Brain pericyte (primary cell): Measurements from ENCODE around the gene GNB1L.

ENCODE experiments used
- DNase-seq: peaks from one replicate; pipeline ENCODE4 v3.0.0-alpha.2; 2012; ENCODE audit warnings: low read depth, low spot score

GNB1L gene

GRCh38 chr22:19750507-19751490 is 103.9 kb downstream of the GNB1L start:
- DNase-seq: no peak

- no peak for DNase-seq
Measured at GRCh38 chr22:19749876-19750275, 104.8 kb downstream of the GNB1L start.

GRCh38 chr22:19748991-19749664 is 105.5 kb downstream of the GNB1L start:
- no peak for DNase-seq

GRCh38 chr22:19748139-19748538 is 106.5 kb downstream of the GNB1L start:
- DNase-seq: no peak

GRCh38 chr22:19747551-19747950 is 107.1 kb downstream of the GNB1L start:
- DNase-seq: no peak

GRCh38 chr22:19746726-19747125 is 107.9 kb downstream of the GNB1L start:
- no peak for DNase-seq

GRCh38 chr22:19745155-19746101 is 109.2 kb downstream of the GNB1L start:
- DNase-seq: no peak

- DNase-seq: no peak
Measured at GRCh38 chr22:19744350-19745006, 110.2 kb downstream of the GNB1L start.

GRCh38 chr22:19743651-19744050 is 111.0 kb downstream of the GNB1L start:
- no peak for DNase-seq

GRCh38 chr22:19743081-19743480 is 111.6 kb downstream of the GNB1L start:
- no peak for DNase-seq

GRCh38 chr22:19742160-19743066 is 112.3 kb downstream of the GNB1L start:
- DNase-seq: no peak

GRCh38 chr22:19741053-19741452 is 113.6 kb downstream of the GNB1L start:
- no peak for DNase-seq

GRCh38 chr22:19740586-19740985 is 114.1 kb downstream of the GNB1L start:
- no peak for DNase-seq

GRCh38 chr22:19739911-19740449 is 114.7 kb downstream of the GNB1L start:
- no peak for DNase-seq

- no peak for DNase-seq
Measured at GRCh38 chr22:19739448-19739895, 115.2 kb downstream of the GNB1L start.

GRCh38 chr22:19738664-19739447 is 115.8 kb downstream of the GNB1L start:
- DNase-seq: no peak

GRCh38 chr22:19737846-19738663 is 116.6 kb downstream of the GNB1L start:
- no peak for DNase-seq
